H1 (cell line): ENCODE measurements around the gene MICU1. TPM values are rescaled to one million over a fixed set of nuclear protein-coding genes. Genes with fewer than 3 reads are reported as not detected.

Source experiments
- BRCA1 ChIP-seq: IDR thresholded peaks from 2 replicates; pipeline ENCODE4 v1.6.1; 2012; ENCODE audit warnings: low read depth, low read length, improper control_type of control experiment
- CBX8 ChIP-seq: fragments of 300-800, 300-1000 bp; sonication (generic); IDR thresholded peaks from 2 replicates; pipeline ENCODE4 v1.7.1; 2016; ENCODE audit warnings: low read depth, low read length, borderline replicate concordance
- E2F6 ChIP-seq: IDR thresholded peaks from 2 replicates; pipeline ENCODE4 v1.6.1; 2012; ENCODE audit warnings: inconsistent platforms
- RAD21 ChIP-seq, 2 experiments: IDR thresholded peaks in 1 of 2; conservative IDR thresholded peaks in 1 of 2; 2 replicates each; pipeline ENCODE4 v1.6.1; 2011; ENCODE audit warnings: low read depth in 2 of 2, low read length in 2 of 2, improper control_type of control experiment in 1 of 2, inconsistent platforms in 1 of 2, mild to moderate bottlenecking in 1 of 2, moderate library complexity in 1 of 2
- SIX5 ChIP-seq: IDR thresholded peaks from 2 replicates; pipeline ENCODE4 v1.6.1; 2011; ENCODE audit warnings: mild to moderate bottlenecking, low read depth, low read length
- polyA plus RNA-seq, 7 experiments: library from polyadenylated mRNA; depleted of rRNA in 3 of 7; stranded (reverse) in 5 of 7; unstranded in 2 of 7; fragments of >200 nt in 5 of 7; fragments of 200-250 nt in 2 of 7; gene quantifications; 1 replicate in 5 of 7; 2 replicates in 1 of 7; 4 replicates in 1 of 7; pipeline versions ENCODE4 v1.2.1 to v1.2.3, GENCODE V29; 2011 to 2013; ENCODE audit warnings: missing spikeins in 2 of 7, mixed read lengths in 2 of 7
- total RNA-seq: library from RNA; stranded (reverse); fragmentation: NEBNext Ultra II Directional; extraction: Animal tissue kit (Norgen Biotek cat#: 25700); gene quantifications from 2 replicates; pipeline ENCODE4 v1.2.1, GENCODE V29; 2021

The MICU1 gene
- total and polyA plus RNA-seq, 2 of the 8 experiments (the other 6 are each of a cell fraction or from before 2014, with no cell fraction given): 18.0 to 36.7 TPM

- TF ChIP-seq RAD21 (IDR thresholded peaks at IDR 0.05 in 1 of 2, conservative IDR thresholded peaks at IDR 0.05 in 1 of 2; ENCODE audit: low read depth in 2 of 2, low read length in 2 of 2): no peak
- TF ChIP-seq BRCA1: no peak
- no peak for TF ChIP-seq SIX5
- TF ChIP-seq E2F6: no peak
- no peak for TF ChIP-seq CBX8
Observed at GRCh38 chr10:72509206-72509799, 116.6 kb downstream of the MICU1 start (continued).
